Prostate gland (tissue), 2 donors: ENCODE measurements around the gene CRLF3. TPM values are rescaled to one million over a fixed set of nuclear protein-coding genes. Genes with fewer than 3 reads are reported as not detected.
A peak's percentile ranks its signal among the peaks of the same experiment; 100 is the strongest.
"Not testable (repeated sequence)": the region's sequence is repeated elsewhere in the genome, so short reads cannot be mapped to it uniquely, and the experiment has no call there.

Source experiments
- DNase-seq: peaks from one replicate; pipeline ENCODE4 v3.0.0-alpha.2; 2019; ENCODE audit warnings: low spot score
- H3K27ac ChIP-seq, 2 donors: fragments of 200-600 bp; sonication (generic); 2 replicates each; pipeline ENCODE4 v1.5.1; 2017 to 2019
- H3K27me3 ChIP-seq: fragments of 200-600 bp; sonication (generic); replicated peaks from 2 replicates; pipeline ENCODE4 v1.5.1; 2019; ENCODE audit not compliant: insufficient read depth
- H3K36me3 ChIP-seq, 2 donors: fragments of 200-600 bp; sonication (generic); 1 replicate in 1 of 2; 2 replicates in 1 of 2; pipeline versions ENCODE4 v1.5.1 to v1.8.1; 2017 to 2019
- H3K4me1 ChIP-seq: fragments of 200-600 bp; sonication (generic); replicated peaks from 2 replicates; pipeline ENCODE4 v1.5.1; 2019
- H3K4me3 ChIP-seq, 2 donors: fragments of 200-600 bp; sonication (generic); 2 replicates each; pipeline ENCODE4 v1.5.1; 2017 to 2019
- H3K9me3 ChIP-seq: fragments of 200-600 bp; sonication (generic); 2 replicates; pipeline ENCODE4 v1.5.1; 2017
- CTCF ChIP-seq, 4 experiments: fragments of 200-600 bp in 2 of 4; fragments of 450-650 bp in 2 of 4; sonication (generic) in 2 of 4; IDR thresholded peaks; 1 replicate in 3 of 4; 2 replicates in 1 of 4; pipeline ENCODE4 v1.5.1; 2016 to 2019; ENCODE audit warnings: antibody characterized with exemption in 4 of 4, mild to moderate bottlenecking in 2 of 4, moderate library complexity in 2 of 4
- POLR2A ChIP-seq: fragments of 450-650 bp; IDR thresholded peaks from one replicate; pipeline ENCODE4 v1.6.1; 2016; ENCODE audit warnings: antibody characterized with exemption, mild to moderate bottlenecking
- POLR2AphosphoS5 ChIP-seq: sonication (generic); formaldehyde crosslinking; IDR thresholded peaks from one replicate; pipeline ENCODE4 v1.6.1; 2017; ENCODE audit warnings: antibody characterized with exemption
- WGBS: methylation state at CpG from one replicate; pipeline ENCODE4 v1.1.5; 2018; 5-methylcytosine and 5-hydroxymethylcytosine counted together
- intact Hi-C: fragments of 100-400 bp; cut with DNase I; formaldehyde crosslinking; loops from one replicate; pipeline ENCODE4 v1.14.2; 2022
- total RNA-seq, 2 donors: library from RNA; depleted of rRNA; stranded (reverse); fragments of >200 nt; gene quantifications; one replicate each; pipeline ENCODE4 v1.1.0, GENCODE V29; 2016

CRLF3 gene
- total RNA-seq, 2 donors from 2014 or later: 8.0 to 14.8 TPM

GRCh38 chr17:30824002-30824355, 513 bp downstream of the CRLF3 start:
- TF ChIP-seq POLR2AphosphoS5 (no peak), POLR2A (no peak), CTCF (IDR thresholded peaks at IDR 0.05) (no peak)
- Histone ChIP-seq H3K27ac (peak overlapping the region; percentile 71 to 73), H3K36me3 (no peaks in the 10 kb centered on the region), H3K9me3 (no peaks in the 10 kb centered on the region), H3K27me3 (no peaks in the 10 kb centered on the region), H3K4me1 (peaks cover 6% of the 10 kb centered on the region), H3K4me3 (peak overlapping the region; percentile 69 to 72)
- intact Hi-C loops: loop anchor here (10.0 kb wide), 1 partner anchor 349 kb away; the partner anchor contains the start of gene GOSR1
- under 1% methylated on average over 11 of the region's 11 CpGs for WGBS
- DNase-seq: no peak

GRCh38 chr17:30823421-30823820, 1.1 kb downstream of the CRLF3 start:
- no peaks in the 10 kb centered on the region for H3K36me3 ChIP-seq
- no peaks in the 10 kb centered on the region for H3K27me3 ChIP-seq
- intact Hi-C loops: loop anchor here (10.0 kb wide), 1 partner anchor 349 kb away; the partner anchor contains the start of gene GOSR1
- WGBS: 59% methylated on average over 7 of the region's 7 CpGs
- no peaks in the 10 kb centered on the region for H3K9me3 ChIP-seq
- DNase-seq: no peak
- TF ChIP-seq POLR2A (no peak), CTCF (IDR thresholded peaks at IDR 0.05) (no peak), POLR2AphosphoS5 (no peak)
- H3K27ac ChIP-seq: no peak overlapping the region
- peaks cover 6% of the 10 kb centered on the region for H3K4me1 ChIP-seq
- peak overlapping the region; percentile 69 to 72 for H3K4me3 ChIP-seq

- intact Hi-C loops: loop anchor here (10.0 kb wide), 1 partner anchor 348 kb away; the partner anchor contains the start of gene GOSR1
- H3K36me3 ChIP-seq, DNase-seq, H3K4me3 ChIP-seq, H3K27me3 ChIP-seq, H3K4me1 ChIP-seq, H3K27ac ChIP-seq, H3K9me3 ChIP-seq: not testable (repeated sequence)
- WGBS: 88% methylated on average over 14 of the region's 14 CpGs
These were observed 1.6 kb downstream of the CRLF3 start for GRCh38 chr17:30822919-30823318.

- Histone ChIP-seq H3K4me3 (no peak overlapping the region), H3K36me3 (no peaks in the 10 kb centered on the region), H3K4me1 (peaks cover 6% of the 10 kb centered on the region), H3K27me3 (no peaks in the 10 kb centered on the region), H3K9me3 (no peaks in the 10 kb centered on the region), H3K27ac (no peak overlapping the region)
- intact Hi-C loops: loop anchor here (10.0 kb wide), 1 partner anchor 347 kb away; the partner anchor contains the start of gene GOSR1
- 39% methylated on average over 9 of the region's 9 CpGs for WGBS
- no peak for DNase-seq
- TF ChIP-seq CTCF (IDR thresholded peaks at IDR 0.05) (no peak), POLR2A (no peak), POLR2AphosphoS5 (no peak)
These were observed 2.4 kb downstream of the CRLF3 start for GRCh38 chr17:30821871-30822723.

GRCh38 chr17:30819971-30820705, 4.4 kb downstream of the CRLF3 start:
- Histone ChIP-seq H3K27ac (no peak overlapping the region), H3K4me1 (peaks cover 3% of the 10 kb centered on the region), H3K36me3 (no peaks in the 10 kb centered on the region), H3K4me3 (no peak overlapping the region), H3K27me3 (no peaks in the 10 kb centered on the region), H3K9me3 (no peaks in the 10 kb centered on the region)
- intact Hi-C loops: loop anchor here (10.0 kb wide), 1 partner anchor 345 kb away; the partner anchor contains the start of gene GOSR1
- TF ChIP-seq POLR2AphosphoS5 (no peak), POLR2A (no peak), CTCF (IDR thresholded peaks at IDR 0.05) (no peak)
- 76% methylated on average over 8 of the region's 8 CpGs for WGBS
- no peak for DNase-seq
